Amniotic stem cell (primary cell): Measurements from ENCODE around the gene ALKBH2.

Source experiments
- DNase-seq: peaks from one replicate; lab custom pipeline; 2025; lab: John Stamatoyannopoulos, UW

Gene ALKBH2

DNA sequence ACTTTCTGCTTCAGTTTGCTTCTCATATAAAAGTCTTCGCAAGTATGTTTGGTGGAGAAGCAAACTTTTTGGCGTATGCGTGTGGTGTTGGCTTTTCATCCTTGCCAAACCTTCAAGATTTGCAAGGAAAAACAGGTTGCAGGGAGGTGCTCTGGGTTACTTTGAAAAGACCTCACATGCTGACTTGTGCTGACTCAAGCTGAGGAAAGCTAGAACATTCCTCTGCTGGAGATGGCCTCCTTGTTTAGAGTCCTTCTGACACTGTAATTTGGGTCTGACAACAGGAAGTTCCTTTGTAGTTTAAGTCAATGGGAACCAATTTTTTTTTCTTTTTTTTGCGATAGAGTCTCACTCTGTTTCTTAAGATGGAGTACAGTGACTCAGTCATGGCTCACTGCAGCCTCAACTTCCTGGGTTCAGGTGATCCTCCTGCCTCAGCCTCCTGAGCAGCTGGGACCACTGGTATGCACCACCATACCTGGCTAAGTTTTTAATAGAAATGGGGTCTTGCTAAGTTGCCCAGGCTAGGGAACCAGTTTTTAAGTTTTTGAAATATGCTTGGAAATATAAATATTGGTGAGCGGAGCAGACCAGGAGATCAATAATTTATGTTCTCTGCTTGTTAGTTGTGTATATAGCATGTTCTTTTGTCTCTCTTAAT, 20.5 kb upstream of the ALKBH2 start:
- no peak for DNase-seq

DNA sequence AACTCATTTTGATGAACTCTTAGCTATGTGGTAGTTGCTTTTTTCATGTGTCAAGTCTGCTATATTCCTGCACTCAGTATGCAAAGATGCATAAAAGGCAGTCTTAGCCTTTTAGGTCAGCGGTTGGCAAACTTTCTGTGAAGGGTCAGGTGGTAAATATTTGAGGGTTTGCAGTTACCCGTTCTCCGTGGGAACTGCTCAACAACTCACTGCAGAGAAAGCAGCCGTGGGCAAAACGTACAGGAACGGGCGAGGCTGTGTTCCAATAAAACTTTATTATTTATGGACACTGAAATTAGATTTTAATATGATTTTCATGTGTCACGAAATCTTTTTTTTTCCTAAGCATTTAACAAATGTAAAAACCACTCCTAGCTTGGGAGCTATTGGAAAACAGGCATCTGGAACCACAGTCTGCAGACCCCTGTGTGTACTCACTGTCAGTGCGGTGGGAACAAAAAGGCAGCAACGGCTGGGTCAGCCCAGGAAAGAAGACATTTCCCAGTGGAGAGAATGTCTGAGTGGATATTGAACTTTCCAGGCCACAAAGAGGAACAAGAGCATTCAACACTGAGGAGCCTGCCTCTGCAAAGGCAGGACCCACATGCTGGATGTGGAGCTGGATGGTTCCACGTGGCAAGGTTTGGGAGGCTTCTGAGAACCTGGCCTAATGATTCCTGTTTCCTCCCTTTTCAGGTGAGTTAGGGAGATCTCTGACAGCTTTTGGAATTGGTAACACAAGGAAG, 19.6 kb upstream of the ALKBH2 start:
- DNase-seq, result no peak

DNA sequence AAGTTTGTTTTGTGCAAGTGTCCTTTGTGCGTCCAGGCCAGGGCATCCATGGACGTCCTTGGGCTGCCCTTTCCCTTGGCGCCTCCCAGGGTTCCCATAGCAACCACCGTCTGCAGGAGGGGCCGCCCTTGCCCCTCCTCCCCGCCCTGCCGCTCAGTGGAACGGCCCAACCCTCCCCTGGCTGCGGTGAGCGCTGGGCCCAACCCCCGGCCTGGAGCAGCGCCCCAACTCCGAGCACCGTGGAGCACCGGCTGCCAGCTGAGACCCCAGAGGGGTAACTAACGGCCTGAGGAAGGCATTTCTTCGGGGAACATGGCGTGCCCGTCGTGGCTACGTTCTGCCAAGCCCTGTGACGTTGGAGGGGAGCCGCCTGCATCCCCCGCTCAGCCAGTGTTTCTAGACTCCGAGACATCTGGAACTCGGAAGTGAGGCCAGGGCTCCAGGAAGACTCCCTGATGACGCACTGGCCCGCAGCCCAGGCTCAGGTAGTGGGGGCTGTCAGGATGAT, 17.8 kb upstream of the ALKBH2 start:
- DNase-seq, result peak; percentile 35

DNA sequence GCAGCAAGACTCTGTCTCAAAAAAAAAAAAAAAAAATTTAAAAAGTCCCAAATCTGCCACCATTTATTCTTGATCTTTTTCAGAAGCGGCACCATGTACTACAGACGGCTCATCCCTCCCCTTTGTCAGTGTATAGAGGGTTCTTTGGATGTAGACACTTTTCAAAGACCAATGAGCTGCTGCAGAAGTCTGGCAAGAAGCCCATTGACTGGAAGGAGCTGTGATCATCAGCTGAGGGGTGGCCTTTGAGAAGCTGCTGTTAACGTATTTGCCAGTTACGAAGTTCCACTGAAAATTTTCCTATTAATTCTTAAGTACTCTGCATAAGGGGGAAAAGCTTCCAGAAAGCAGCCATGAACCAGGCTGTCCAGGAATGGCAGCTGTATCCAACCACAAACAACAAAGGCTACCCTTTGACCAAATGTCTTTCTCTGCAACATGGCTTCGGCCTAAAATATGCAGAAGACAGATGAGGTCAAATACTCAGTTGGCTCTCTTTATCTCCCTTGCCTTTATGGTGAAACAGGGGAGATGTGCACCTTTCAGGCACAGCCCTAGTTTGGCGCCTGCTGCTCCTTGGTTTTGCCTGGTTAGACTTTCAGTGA, 16.6 kb upstream of the ALKBH2 start:
- DNase-seq, result no peak

DNA sequence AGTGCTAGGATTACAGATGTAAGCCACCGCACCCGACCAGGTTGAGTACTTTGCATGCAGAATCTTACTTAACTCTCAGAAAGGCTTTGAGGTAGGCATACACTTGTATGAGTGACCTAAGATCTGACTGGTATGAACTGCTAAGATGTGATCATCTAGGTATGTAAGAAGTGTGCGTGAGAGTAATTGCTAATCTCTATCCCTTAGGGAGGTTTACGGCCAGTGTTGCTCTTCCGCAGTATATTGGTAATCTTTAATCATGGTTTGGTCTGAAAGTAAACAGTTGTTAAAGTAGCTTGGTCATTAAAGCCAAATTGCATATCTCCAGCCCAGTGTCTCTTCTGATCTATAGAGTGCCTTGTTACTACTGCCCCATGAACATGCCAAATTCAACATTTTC, 11.9 kb upstream of the ALKBH2 start:
- DNase-seq, result no peak

DNA sequence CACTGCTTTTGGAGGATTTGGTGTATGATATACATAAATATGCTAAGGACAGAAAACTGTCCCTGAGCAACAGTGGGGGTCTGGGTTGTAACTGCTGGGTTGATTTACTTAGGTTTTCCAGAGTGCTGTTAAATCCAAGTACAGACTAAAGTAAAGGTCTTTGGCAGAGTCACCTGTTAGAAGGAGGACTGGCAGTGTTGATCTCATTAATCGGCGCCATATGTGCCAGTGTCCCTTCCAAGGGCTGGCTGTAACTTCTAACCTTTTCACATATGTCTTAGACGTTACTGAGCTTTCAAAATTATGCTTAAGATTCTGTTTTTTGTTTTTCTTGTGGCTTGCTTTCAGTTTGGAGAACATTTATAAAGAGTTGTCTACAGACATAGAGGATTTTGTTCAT, 9.2 kb upstream of the ALKBH2 start:
- DNase-seq, result no peak

DNA sequence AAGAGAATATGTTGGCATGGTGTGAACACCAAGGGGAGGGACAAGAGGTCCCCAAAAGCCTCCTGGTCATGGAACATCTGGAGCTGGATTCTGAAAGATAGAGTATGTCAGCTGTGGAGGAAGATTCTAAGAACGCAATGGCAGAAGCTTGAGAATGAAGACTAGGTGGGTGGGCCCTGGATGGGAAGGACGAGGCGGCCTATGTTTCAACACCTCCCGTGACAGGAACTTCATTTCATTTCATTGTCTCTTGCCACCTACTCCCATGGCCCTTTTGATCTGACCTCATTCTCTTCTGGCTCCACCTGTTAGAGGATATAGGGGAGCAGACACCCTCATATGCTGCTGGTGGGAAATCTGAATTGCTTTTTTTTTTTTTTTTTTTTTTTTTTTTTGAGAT, 7.5 kb upstream of the ALKBH2 start:
- no peak for DNase-seq

DNA sequence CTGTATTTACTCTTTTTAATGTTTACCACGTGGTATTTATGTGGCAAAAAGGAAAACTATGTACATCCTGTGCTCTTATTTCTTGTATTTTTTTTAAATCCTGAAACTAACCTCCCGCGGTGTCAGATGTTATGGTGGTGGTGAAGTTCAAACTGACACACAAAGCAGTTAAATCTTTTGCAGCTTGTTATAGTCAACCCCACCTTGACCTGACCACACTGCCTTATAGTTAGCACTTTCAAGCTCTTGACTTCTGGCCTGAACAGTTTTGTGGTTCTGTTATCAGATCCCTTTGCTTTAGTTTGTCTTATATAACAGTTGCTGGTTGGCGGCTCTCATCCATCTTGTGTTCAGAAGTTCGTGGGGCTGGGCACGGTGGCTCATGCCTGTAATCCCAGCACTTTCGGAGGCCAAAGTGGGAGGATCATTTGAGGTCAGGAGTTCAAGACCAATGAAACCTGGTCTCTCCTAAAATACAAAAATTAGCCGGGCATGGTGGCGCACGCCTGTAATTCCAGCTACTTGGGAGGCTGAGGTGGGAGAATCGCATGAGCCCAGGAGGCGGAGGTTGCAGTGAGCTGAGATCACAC, 6.3 kb upstream of the ALKBH2 start:
- no peak for DNase-seq

DNA sequence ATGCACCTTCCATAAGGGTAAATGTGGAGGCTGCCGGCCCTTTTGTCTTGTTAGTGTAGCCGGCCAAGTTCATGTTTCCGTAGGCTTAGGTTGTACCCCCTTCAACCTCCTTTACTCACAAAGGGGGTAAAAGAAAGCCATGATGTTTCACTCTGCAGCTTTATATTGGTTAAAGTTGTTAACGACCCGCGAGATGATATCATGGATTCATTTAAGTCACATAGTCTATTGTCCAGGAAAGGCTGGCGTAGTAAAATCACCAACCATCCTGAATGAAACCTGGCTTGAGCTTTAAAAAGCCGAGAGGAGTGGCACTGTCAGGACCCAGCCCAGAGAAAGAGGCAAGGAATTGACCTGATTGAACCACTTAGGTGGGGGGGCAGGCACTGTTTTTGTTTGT, 5.4 kb upstream of the ALKBH2 start:
- DNase-seq, result no peak

DNA sequence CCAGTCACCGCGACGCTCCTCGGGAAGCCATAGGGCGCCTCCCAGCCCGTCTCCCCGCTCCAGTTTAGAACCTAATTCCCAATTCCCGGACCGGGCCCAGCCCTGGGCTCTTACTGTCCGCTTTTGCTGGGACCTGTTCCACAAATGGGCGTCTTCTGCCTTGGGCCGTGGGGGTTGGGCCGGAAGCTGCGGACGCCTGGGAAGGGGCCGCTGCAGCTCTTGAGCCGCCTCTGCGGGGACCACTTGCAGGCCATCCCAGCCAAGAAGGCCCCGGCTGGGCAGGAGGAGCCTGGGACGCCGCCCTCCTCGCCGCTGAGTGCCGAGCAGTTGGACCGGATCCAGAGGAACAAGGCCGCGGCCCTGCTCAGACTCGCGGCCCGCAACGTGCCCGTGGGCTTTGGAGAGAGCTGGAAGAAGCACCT, 4.9 kb upstream of the ALKBH2 start:
- no peak for DNase-seq

DNA sequence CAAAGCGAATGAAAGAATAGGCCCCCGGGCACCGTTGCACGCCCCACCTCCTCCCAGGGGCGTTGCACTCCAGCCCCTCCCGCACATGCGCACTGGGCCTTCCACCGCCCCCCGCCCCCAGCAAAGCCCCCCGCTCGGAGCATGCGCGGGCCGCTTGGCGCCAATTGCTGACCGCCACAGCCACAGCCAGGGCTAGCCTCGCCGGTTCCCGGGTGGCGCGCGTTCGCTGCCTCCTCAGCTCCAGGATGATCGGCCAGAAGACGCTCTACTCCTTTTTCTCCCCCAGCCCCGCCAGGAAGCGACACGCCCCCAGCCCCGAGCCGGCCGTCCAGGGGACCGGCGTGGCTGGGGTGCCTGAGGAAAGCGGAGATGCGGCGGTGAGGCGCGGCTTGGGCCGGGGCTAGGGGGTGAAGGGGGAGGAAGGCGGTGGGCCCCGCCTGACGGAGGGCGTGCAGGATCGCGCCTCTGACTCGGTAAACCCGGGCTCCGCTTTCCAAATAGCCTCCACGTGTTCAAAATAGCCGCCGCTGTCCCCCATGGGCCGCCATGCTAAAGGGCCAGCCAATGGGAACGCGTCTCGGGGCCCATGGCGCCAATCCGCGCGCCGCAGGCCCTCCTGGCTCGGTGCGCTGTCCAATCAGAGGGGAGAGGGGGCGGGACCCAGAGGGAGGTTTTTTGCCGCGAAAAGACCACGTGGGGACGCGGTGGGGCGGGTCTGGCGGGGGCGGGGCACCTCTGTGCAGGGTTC, 4.3 kb upstream of the ALKBH2 start, which contains the start of gene UNG:
Gene UNG (plus strand): TSS at position 163 of the 748 bp plus-strand sequence. CDS start 83 bp downstream, at position 246.
- DNase-seq, result peak; percentile 93

DNA sequence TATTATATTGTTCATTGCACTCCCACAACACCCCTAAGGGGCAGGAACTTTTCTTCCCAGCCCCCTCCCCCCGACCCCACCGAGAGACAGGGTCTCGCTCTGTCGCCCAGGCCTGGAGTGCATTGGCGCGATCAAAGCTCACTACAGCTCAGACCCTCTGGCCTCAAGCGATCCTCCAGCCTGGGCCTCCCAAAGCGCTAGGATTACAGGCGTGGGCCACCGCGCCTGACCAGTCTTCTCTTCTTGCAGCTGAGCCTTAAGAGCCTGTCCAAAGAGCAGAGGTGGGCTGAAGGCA, 3.8 kb upstream of the ALKBH2 start:
- DNase-seq, result no peak

DNA sequence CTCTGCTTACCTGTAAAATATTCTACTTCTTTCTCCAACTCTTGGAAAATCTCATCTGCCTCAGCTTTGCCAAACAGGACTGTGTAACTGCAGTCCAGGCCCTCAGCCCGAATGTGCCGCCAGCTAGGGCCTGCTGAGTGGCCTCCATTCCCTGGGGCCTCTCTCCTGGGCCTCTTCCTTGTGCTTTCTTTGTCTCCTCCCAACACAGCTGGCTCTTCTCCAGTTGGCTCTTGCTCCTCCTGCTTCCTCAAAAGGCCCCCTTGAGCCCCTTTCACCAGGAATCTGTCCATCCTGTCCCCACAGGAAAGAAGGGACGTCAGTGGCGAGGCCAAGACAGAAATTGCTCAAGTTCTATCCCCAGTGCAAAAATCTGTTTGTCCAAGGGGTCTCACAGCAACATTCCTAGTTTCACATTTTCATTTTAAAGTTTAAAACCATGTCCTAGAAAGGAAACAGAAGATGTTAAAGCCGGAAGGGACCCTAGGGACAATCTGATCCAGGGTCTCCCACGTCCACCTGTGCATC, 713 bp downstream of the ALKBH2 start:
- no peak for DNase-seq

DNA sequence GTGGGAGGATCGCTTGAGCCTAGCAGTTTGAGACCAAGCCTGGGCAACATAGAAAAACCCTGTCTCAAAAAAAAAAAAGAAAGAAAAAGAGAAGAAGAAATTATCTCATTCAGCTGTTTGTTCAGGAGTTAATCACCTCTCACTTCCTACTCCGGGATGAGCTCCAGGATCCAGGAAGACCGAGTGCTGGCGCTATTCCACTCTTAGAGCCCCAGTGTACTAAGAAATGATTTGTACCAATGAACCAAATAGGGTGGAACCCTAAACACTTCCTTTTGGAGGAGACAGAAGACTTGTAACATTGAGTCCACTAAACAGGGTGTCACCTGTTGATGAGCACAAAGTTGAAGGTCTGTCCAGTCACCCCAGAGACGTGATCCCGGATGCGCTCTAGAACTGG, 3.6 kb downstream of the ALKBH2 start:
- no peak for DNase-seq

DNA sequence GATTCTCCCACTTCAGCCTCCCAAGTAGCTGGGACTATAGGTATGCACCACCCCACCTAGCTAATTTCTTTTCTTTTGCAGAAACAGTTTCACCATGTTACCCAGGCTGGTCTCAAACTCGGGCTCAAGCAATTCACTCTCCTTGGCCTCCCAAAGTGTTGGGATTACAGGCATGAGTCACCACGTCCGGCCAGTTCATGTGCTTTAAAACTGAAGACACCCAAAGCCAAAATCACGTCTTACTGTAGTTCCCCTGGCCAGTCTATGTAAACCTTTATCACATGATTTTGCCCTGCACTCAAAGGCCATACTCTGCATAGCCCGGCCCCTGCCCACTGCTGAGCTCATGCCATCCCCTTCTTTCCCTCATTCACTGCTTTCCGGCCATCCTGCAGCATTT, 4.5 kb downstream of the ALKBH2 start:
- DNase-seq, result no peak

DNA sequence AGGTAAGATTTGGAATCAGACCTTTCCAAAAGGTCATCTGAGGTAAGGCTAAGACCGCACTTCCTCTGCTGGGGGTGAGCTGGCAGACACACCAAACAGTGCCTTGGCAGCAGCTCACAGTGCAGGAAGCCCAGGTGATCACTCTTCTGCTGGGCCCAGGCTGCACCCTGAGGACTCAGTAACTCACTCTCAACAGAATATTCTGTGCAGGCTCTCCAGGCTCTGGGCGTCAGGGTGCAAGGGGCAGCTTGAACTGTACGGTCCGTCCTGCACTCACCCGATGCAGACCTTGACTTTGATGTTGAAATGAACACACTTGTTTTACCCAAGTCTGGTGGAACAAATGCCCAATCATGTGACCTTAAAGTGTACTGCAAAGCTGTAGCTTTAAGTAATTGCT, 6.0 kb downstream of the ALKBH2 start:
- no peak for DNase-seq

DNA sequence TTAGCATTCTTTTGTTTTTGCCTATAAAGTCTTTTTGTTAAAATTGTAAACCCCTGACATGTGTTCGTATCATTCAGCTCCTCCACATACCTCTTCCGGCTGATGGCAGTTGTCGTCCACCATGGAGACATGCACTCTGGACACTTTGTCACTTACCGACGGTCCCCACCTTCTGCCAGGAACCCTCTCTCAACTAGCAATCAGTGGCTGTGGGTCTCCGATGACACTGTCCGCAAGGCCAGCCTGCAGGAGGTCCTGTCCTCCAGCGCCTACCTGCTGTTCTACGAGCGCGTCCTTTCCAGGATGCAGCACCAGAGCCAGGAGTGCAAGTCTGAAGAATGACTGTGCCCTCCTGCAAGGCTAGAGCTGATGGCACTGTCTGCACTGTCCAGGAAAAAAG, 7.7 kb downstream of the ALKBH2 start:
- DNase-seq, result no peak

DNA sequence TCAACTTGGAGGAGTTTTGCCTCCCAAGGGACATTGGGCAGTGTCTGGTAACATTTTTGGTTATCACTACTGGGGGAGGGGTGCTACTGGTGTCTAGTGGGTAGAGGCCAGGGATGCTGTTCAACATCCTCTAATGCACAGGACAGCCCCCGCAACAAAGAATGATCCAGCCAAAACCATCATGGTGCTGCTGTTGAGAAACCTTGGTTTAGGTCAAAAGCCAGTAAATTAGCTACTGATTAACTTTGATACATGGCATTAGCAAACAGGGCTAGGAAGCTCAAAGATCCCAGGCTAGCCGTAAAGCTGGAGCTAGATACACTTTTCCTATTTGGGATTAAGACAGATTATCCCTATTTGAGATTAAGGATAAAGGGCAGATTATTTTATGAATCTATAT, 8.8 kb downstream of the ALKBH2 start:
- no peak for DNase-seq

DNA sequence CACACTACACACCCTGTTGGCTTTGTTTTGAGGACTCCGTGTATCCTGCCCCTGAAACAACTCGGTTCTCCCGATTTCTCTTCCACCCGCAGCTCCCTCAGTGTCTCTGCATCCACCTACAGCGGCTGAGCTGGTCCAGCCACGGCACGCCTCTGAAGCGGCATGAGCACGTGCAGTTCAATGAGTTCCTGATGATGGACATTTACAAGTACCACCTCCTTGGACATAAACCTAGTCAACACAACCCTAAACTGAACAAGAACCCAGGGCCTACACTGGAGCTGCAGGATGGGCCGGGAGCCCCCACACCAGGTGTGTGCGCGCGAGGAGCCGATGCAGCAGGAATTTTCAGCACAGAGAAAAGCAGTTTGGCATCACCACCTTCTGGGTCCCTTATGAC, 10.5 kb downstream of the ALKBH2 start:
- DNase-seq, result no peak

DNA sequence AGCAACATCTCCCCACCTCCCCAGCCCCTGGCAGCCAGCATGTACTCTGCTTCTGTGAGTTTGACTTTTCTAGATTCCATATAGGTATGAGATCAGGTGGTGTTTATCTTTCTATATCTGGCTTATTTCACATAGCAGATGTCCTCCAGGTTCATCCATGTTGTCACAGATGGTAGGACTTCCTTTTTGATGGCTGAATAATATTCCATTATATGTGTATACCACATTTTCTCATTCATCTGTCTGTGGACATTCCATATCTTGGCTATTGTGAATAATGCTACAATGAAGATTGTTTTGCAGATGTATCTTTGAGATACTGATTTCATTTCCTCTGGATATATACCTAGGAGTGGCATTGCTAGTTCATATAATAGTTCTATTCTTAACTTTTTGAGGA, 18.4 kb downstream of the ALKBH2 start:
- no peak for DNase-seq

DNA sequence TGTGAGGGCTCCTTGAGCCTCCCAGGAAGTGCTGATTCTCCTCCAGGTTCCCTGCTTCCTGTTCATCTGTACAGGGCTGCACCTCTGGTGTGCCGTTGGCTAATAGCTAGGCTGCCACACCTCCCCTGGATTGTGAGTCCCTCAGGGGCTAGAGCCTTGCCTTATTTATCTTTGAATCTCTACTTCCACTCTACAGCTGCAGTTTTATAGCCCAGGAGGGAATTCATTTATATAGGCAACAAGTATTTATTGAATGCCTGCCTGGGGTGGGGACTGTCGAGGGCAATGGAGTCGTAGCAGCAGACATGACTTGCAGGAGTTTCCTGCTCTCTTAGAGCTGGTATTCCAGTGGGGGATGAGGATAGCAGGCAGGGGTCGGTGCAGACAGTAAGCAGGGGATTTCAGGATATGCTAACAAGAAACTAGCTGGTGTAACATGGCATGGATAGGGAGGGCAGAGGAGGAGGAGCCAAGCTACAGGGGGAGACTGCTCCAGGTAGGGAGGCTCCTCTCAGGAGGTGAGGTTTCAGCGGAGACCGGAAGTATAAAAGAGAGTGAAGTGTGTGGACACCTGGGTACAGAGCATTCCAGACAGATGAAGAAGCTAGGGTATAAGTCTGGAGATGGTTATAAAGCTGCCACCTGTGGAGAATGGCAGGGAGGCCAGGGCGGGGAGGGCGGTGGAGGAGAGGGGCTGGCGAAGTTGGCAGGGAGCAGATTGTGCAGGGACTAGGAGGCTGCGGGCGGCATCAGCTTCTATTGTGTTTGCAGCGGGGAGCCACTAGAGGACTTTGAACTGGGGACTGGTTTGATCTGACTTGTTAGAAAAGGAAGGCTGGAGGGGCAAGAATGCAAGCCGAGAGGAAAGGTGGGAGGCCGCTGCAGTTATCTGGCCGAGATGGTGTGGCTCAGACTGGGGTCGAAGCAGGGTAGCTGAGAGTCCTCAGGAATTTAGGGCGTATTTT, 23.7 kb downstream of the ALKBH2 start:
- DNase-seq, result no peak
